SK-N-SH treated with all-trans-retinoic acid at 6 μM for 48 hours (cell line): ENCODE measurements around the gene FARS2.

Experiments used
- RARB ChIP-seq: fragments of 250-450 bp; sonication (Bioruptor Pico); IDR thresholded peaks from 2 replicates; pipeline ENCODE4 v1.8.0; 2021; ENCODE audit warnings: mild to moderate bottlenecking, moderate library complexity
- TF ChIP-seq, protein P1 (sequence below): fragments of 250-450 bp; sonication (Bioruptor Pico); IDR thresholded peaks from 2 replicates; pipeline ENCODE4 v1.8.0; 2020; ENCODE audit warnings: mild to moderate bottlenecking, moderate library complexity, borderline replicate concordance

DNA sequence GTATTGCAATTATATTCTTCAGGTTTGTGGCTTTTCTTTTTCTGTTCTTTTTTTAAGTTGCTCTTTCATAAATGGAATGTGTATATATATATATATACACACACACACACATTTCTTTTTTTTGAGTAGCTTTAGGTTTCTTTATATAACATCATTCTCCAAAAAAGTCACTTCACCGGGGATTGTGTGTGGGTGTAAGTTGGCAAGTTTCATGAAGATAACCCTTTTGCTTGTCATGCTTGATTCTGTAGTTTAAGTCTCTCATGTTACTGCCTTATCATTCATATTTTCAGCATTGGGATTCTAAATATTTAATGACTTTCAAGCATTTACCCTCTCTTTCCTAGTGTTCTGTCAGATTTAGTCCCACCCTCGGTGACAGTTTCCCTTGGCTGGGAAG, 181.0 kb downstream of the FARS2 start:
- no peak for TF ChIP-seq RARB
- TF ChIP-seq, protein P1, sequence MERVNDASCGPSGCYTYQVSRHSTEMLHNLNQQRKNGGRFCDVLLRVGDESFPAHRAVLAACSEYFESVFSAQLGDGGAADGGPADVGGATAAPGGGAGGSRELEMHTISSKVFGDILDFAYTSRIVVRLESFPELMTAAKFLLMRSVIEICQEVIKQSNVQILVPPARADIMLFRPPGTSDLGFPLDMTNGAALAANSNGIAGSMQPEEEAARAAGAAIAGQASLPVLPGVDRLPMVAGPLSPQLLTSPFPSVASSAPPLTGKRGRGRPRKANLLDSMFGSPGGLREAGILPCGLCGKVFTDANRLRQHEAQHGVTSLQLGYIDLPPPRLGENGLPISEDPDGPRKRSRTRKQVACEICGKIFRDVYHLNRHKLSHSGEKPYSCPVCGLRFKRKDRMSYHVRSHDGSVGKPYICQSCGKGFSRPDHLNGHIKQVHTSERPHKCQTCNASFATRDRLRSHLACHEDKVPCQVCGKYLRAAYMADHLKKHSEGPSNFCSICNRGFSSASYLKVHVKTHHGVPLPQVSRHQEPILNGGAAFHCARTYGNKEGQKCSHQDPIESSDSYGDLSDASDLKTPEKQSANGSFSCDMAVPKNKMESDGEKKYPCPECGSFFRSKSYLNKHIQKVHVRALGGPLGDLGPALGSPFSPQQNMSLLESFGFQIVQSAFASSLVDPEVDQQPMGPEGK (CRISPR knock-in tag), result no peak
